HTERT RPE-1 (cell line): ENCODE measurements around the gene AHNAK2.
"Not testable (repeated sequence)": the region's sequence is repeated elsewhere in the genome, so short reads cannot be mapped to it uniquely, and the experiment has no call there.

ENCODE experiments used
- in situ Hi-C: fragments of 300-500 bp; cut with MboI; formaldehyde crosslinking; loops from 4 replicates; pipeline ENCODE4 v1.14.3; 2020; ENCODE audit warnings: low sequenced_read_pairs

The AHNAK2 gene

DNA sequence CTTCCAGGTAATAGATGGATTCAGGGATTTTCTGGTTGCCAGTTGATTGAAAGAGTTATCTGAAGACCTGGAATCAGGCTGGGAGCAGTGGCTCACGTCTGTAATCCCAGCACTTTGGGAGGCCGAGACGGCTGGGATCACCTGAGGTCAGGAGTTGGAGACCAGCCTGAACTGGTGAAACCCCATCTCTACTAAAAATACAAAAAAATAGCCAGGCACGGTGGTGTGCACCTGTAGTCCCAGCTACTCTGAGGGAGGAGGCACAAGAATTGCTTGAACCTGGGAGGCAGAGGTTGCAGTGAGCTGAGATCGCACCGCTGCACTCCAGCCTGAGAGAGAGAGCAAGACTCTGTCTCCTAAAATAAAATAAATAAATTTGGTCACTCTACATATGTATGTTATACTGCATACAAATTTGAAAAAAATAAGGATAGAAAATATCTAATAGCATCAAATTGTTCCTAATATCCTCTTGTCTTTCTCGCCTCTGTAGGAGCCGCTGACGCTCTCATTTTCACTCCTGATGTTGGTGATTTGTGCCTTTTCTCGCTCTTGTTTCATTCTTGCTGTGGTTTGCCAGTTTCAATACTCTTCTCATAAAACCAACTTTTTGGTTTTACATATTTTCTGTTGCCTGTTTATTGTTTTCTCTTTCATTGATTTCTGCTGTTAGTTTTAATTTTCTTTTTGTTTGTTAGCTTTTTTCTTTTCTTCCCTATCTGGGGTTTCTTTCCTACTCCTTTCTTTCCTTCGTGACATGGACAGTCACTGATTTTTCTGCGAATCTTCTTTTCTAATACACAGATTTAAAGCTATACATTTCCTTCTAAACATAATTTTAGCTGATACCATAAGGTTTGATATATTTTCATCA lies 77.3 kb downstream of the AHNAK2 start:
- in situ Hi-C loops: no loop called here

DNA sequence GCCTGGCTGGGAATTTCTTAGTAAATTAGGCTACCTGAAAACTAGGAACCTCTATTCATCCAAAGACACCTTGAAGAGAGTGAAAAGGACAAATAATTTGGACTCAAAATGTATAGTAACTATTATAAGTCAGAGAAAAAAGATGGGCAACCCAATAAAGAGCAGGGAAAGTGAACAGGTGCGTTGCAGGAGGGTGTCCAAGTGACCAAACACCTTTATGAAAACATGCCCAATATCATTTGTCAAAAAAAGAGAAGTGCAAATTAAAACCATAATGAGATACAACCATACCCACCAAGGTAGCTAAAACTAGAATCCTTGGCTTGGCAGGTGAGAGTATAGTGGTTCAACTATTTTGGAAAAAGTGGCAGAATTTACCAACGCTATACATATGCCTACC lies 78.4 kb downstream of the AHNAK2 start:
- in situ Hi-C loops: no loop called here

DNA sequence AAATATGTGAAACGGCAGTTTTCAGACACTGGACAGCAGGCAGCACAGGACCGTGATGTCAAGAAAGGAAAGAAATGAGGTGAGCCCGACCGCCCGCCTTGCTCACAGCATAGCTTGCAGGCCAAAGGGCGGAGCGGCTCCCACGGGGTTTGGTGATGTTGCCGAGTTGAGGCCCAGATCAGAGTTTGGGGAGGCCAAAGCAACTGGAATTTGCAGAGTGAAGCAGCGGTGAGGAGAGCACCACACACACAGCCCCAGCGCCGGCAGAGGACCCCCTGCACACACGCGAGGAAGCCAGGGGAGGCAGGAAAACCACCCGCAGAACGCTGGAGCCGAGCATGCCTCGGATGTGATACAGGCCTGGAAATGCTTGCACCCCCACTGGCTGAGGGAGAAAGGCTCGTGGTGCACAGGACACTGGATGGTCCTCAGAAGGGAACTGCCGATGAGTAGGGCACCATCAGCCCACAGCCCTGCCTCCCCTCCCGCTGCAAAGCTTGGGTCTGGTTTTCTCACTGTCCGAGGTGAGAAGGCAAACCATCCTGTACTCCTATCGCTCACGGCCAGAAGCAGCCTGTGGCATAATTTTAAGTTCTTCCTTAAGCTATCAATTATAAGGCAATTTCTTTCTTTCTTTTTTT lies 79.2 kb downstream of the AHNAK2 start:
- in situ Hi-C loops: no loop called here

DNA sequence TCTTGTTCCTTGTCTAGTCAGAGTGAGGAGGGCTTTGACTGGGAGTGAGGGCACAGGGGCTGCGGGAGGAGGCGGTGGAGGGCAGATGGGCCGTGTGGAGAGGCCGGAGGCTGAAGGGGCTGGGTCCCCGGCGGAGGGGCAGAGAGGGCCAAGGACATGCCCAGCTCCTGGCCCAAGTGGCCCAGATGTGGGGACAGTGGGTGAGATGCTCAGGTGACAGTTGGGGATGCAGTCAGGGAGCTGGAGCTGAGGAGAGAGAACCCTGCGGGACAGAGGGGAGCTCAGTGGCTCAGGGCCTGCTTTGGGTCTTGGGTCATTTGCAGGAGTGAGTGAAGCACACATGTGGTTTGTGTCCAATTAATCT lies 80.0 kb downstream of the AHNAK2 start:
- in situ Hi-C loops: no loop called here

DNA sequence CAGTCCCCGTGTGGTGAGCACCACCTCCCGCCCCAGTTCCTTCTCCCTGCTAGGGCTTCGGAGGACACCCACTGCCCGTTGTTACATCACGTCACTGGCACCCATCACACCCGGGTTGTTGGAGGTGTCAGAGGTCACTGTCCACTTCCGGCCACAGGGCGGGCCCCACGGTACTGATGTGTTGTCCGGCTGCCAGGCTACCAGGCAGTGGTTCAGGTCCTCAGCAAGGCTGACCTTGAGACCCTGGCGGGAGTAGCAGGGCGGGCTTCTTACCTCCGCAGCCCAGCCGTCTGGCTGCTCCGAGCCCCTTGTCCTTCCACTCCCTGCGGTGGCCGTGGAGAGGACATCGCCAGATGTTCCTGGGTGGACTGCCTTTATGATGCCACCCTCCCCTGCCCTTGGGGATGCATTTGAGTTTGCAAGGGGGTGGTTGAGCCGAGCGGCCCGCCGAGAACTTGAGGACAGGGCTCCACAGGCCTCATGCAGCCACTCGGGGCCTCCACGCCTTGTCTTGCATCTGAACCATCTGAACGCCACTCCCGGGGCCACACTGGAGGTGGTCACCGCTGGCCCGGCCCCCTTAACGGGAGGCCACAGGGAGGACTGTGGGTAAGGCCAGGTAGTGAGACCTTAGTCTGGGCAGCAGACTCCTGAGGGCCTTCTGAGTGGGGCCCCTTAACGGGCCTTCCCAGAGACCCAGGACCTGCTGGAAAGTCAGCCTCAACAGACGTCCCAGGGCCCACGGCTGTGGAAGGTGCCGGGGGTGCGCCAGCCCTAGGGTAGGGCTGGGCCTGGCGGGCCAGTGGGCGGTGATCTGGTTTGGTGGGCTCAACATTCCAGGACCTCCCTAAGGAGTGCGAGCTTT lies 80.6 kb downstream of the AHNAK2 start:
- in situ Hi-C loops: no loop called here

DNA sequence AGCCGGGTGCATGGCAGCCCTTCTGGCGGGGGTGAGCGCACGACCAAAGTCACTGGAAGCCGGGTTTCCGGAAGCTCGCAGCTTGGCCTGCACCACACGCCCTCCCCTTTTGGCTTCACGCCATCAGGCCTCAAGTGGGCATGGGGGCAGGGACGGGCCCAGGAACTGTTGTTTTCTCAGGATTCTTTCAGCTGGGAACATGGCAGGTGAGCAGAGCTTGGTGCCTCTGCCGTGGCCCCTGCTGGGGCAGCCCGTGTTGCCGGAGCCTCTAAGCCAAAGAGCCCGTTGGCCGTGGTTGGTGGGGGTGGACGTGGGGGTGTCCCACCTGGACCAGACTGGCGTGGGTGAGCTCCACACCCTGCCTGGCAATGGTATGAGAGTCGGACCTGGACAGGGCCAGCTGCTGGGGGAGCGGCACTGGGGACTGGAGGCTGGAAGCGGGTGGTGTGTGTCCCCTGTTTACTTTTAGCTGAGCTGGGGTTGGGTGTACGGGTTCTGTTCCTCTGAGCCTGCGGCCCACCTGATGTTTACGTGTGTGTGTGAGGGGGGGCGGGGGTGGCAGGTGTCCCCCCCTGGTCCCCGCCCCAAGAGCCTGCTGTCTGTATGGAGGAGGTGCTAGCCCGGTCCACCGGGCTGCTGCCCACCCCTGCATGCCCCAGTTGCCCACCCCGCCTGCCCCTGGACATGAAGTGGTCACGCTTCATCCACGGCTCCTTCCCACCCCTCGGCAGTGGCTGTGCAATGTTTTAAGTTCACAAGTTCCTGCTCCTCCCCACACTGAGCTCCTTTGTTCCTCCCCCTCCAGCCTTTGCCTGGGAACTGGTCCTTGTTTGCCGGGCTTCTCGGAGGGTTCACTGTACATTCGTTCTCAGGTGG lies 82.2 kb downstream of the AHNAK2 start:
- in situ Hi-C loops: no loop called here

DNA sequence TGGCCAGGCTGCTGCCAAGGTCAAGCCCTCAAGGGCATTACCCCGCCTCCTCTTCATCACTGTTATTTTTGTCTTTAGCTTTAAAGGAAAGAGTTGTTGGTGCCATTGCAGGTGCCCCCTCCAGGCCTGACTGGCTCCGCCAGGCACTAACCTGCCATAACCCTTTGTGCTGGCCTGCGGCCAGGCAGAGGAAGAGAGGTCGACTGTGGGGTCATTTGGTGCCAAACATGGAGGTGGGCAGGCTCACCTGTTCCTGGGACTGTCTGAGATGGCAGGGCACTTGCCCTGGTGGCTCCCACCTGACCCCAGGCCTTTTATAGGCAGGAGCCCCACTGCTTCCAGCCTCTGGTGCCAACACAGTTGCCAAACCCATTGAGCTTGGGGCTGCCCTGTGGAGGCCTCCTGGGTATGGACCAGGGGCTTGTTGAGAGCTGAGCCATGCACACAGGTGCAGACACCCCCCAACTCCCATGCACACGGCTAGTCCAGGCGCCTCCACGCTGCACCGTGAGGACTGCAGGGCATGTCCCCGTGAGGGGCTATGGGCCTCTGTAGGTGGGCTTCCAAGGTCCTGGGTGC lies 82.9 kb downstream of the AHNAK2 start:
- in situ Hi-C loops: no loop called here

DNA sequence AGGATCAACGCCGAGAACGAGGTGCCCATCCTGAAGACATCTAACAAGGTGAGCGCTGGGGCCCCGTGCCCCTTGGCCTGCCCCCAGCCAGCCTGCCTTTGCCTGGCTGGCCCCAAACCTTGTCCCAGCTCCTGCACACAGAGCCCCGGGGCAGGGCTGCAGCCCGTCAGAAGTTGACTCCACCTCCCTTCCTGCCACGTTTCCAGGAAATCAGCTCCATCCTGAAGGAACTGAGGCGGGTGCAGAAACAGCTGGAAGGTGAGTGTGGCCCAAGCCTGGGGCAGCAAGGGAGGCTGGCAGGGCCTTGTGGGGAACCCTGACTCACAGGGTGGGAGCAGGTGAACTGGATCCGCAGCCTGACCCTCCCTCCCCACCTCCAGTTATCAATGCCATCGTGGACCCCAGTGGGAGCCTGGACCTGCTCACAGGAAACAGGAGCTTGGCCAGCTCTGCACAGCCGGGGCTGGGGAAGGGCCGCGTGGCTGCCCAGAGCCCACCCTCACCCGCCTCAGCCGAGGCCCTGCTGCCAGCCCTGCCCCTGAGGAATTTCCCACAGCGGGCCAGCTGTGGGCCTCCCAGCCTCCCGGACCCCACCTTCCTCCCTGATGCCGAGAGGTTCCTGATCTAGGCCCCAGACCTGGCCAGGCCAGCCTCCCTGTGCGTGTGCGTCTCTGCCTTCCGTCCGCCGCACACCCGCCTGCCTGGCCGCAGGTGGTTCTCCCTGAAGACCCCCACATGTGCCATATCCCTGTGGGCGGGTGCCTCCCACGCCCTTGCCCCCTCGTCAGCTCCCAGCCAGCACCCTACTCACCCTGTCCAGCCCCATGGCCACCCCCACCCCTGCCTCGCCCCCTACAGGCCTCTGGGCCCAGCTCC lies 83.6 kb downstream of the AHNAK2 start:
- in situ Hi-C loops: no loop called here

DNA sequence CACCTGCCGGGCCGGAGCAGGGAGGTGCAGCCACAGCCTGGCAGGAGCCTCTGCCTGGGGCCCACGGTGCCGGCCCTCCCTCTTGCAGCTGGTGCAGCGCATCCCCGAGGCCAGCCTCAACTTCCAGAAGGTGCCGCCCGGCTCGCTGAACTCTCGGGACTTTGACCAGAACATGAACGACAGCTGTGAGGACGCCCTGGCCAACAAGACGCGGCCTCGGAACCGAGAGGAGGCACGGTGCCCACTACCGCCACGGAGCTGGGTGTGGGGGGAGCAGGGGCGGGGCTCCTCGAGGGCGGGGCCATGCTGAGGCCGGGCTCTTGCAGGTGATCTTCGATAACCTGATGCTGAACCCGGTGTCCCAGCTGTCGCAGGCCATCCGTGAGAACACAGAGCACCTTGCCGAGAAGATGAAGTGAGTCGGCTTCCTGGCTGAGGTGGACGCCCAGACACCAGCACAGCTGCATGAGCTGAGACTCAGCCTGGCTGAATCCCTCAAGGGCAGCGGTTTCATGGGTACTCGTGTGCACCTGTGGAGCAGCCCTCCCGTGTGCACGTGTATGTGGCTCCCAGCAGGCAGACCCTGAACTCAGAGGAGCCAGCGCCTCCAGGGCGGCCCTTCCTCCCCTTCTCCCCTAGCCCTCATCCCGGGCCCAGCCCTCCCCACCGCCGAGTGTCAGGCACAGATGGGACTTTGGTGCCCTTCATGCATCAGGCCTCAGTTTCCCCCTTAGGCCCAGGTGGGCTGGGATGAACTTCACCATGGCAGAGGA lies 84.6 kb downstream of the AHNAK2 start:
- in situ Hi-C loops: no loop called here

DNA sequence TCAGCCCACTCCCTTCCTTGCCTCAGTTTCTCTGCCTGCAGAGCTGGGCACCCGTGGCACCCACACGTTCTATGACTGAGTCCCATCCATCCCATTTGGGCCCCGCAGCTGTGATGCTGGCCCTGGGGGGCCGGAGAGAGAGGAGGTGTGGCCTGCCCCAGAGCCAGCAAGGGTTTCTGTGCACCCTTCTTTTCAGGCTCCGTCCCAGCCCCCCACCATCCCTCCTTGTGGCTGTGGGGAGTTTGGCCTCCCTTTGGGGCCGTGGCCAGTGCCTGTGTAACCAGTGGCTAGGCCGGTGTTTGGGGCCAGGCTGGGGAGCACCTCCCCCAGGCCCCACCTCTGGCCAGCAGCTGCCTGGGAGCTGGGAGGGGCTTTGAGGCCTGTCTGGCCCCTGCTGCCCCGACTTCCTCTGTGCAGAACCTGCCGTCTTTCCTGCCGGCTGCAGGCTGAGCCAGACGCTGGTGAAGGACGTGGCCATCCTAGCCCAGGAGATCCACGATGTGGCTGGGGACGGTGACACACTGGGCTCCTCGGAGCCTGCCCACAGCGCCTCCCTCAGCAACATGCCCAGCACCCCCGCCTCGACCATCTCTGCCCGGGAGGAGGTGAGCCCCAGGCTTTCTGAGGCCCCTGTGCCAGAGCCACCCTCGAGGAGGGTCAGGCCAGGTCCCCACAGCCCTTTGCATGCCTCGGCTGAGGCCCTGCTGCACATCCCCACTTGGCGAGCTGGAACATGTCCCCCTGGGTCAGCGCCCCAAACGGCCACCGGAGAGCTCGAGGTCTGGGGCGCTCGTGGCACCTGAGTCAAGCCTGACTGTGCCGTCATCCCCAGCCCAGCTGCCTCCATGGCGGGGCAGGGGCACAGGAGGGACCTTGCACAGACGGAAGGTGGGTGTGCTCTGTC lies 85.4 kb downstream of the AHNAK2 start:
- in situ Hi-C loops: no loop called here

DNA sequence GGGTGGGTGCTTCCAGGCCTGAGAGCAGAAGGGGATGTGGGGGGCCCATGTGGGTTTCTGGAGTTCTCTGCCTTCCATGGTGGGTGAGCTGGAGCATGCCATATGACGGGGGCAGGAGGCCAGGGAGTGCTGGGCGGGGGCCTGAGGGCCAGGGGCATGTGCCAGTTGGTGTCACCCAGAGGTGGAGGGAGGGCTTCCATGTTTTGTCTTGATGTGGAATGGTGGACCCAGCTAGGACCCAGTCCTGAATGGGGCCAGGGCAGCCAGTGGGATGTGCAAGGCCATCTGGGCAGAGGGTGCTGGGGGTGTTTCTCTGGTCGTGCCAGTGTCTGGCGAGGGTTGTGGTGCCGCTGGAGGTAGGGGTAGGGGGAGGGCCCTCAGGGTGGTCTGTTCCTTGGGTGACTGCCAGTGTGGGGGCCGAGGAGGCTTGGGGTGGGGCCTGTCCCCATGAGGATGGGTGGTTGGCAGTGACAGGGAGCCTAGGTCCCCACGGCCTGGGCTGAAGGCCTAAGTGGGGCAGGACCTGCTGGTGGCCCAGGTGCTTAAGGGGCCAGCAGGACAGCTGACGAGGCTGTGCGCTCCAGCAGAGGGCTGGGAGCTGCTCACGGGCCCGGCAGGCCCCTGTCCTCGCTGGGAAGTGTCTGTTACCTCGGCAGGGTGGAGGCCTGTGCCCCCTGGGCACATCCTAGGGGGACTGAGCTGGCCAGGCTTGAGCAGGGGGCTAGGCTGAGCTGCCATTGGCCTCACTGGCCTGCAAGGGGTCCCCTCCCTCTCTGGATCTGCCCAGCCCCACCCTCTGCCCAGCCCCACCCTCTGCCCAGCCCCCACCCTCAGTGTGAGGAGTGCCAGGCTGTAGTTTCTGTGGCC lies 86.3 kb downstream of the AHNAK2 start:
- in situ Hi-C loops: no loop called here

DNA sequence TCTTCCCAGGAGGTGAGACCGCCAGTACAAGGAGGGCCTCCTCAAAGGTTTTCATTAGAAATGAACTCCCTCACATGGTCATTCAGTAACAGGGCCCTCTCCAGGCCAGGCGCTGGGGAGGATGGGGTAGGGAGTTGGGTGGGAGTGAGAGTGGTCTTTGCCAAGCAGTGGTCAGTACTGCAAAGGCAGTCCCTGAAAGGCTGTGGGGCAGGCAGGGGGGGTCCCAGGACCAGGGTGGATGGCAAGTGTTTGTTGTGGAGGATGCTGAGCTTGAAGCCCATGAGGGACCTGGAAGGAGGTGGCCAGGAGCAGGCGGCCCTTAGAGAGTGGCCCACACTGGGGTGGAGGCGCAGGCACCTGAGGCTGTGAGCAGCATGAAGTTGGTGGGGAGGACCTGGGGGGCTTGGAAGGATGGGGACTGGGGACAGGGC lies 87.0 kb downstream of the AHNAK2 start:
- in situ Hi-C loops: no loop called here

DNA sequence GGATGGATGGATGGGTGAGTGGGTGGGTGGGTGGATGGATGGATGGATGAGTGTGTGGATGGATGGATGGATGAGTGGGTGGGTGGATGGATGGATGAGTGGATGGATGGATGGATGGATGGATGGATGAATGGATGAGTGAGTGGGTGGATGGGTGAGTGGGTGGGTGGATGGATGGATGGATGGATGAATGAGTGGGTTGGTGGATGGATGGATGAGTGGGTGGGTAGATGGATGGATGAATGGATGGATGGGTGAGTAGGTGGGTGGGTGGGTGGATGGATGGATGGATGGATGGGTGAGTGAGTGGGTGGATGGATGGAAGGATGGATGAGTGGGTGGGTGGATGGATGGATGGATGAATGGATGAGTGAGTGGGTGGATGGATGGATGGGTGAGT lies 87.9 kb downstream of the AHNAK2 start:
- in situ Hi-C loops: not testable (repeated sequence)

DNA sequence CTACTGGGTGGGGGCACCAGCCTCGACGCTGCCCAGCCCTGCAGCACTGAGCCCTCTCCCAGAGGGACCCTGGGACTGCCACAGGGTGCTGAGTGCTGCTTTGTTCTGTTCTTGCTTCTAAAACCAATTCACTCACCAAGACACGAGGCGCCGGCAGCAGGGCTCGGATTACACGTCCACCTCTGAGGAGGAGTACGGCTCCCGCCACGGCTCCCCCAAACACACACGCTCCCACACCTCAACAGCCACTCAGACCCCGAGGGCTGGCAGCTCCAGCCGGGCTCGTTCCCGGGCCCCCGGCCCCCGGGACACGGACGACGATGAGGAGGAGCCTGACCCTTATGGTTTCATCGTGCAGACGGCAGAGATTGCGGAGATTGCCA lies 88.8 kb downstream of the AHNAK2 start:
- in situ Hi-C loops: no loop called here

DNA sequence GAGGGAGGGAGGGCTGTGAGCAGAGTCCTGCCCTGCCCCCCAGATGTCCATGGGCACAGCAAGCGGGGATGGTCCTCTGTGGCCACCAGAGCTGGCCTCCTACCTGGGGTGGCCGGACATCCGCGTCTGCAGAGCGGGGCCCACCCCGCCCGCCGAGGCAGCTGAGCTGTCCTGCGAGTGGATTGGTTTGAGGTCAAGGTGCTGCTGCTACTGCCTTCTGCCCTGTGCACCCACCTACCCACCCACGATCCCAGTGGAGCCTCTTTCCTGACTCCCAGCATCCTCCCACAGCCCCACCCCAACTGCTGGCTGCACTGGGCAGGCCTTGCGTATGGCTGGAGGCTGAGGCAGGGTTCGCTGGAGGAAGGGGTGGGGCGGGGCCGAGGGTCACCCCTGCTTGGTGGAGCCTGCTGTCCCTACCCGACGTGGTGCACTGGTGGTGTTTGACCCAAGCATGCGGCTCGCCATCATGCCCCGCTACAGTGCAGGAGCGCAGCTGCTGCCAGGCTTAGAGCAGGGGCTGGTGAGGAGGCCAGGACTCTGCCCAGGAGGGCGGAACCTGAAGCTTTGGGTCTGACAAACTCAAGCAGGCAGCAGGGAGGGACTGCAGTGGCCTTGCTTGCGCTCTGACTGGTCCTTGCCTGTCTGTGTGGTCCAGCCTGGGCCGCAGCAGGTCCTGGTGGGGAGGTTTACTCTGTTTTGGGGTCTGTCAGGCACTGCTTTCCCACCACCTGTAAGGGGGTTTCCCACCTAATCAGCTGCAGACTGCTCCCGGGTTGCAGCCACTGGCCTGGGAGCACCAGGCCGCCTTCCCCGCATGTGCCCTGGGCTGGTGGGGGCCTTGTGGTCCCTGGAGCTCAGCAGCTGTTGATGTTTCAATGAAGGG lies 89.4 kb downstream of the AHNAK2 start:
- in situ Hi-C loops: no loop called here
